ENCODE measurements around the gene PRPF40B. TPM values are rescaled to one million over a fixed set of nuclear protein-coding genes. Genes with fewer than 3 reads are reported as not detected.

The PRPF40B gene
- total RNA-seq, 4 donors from 2014 or later, result 3.4 to 10.1 (median 6.7) TPM

GRCh38 chr12:49646871-49647654, 23.7 kb downstream of the PRPF40B start:
- no peak for TF ChIP-seq CTCF (IDR thresholded peaks at IDR 0.05; ENCODE audit: low read depth)

- no peak for TF ChIP-seq CTCF (IDR thresholded peaks at IDR 0.05; ENCODE audit: low read depth)
Measured at GRCh38 chr12:49647827-49648711, 24.7 kb downstream of the PRPF40B start.

GRCh38 chr12:49648712-49649003, 25.3 kb downstream of the PRPF40B start:
- TF ChIP-seq CTCF (IDR thresholded peaks at IDR 0.05; ENCODE audit: low read depth), result no peak

- TF ChIP-seq CTCF (IDR thresholded peaks at IDR 0.05; ENCODE audit: low read depth), result no peak
Measured at GRCh38 chr12:49649445-49649844, 26.1 kb downstream of the PRPF40B start.

GRCh38 chr12:49649892-49650291, 26.5 kb downstream of the PRPF40B start:
- no peak for TF ChIP-seq CTCF (IDR thresholded peaks at IDR 0.05; ENCODE audit: low read depth)

- no peak for TF ChIP-seq CTCF (IDR thresholded peaks at IDR 0.05; ENCODE audit: low read depth)
Measured at GRCh38 chr12:49651855-49652254, 28.5 kb downstream of the PRPF40B start.

- no peak for TF ChIP-seq CTCF (IDR thresholded peaks at IDR 0.05; ENCODE audit: low read depth)
Measured at GRCh38 chr12:49652921-49653520, 29.7 kb downstream of the PRPF40B start.
